Lung (tissue), 12 donors: ENCODE results near the gene ELL. TPM values are rescaled to one million over a fixed set of nuclear protein-coding genes. Genes with fewer than 3 reads are reported as not detected.

ENCODE experiments used
- ATAC-seq: fragments of 200-7000 bp; cut with Tn5 transposase; one replicate; pipeline ENCODE4 v1.9.1; 2020; ENCODE audit warnings: moderate number of reproducible peaks; ENCODE audit not compliant: insufficient read depth, low FRiP score
- DNase-seq, 3 donors: peaks; one replicate each; pipeline ENCODE4 v3.0.0-alpha.2; 2013 to 2017
- H3K27ac ChIP-seq, 2 donors: one replicate each; pipeline ENCODE4 v1.5.1; 2013; ENCODE audit warnings: mild to moderate bottlenecking in 2 of 2, moderate library complexity in 2 of 2, control low read depth in 1 of 2, inconsistent platforms in 1 of 2, low read depth in 1 of 2, low read length in 1 of 2
- H3K27me3 ChIP-seq, 3 donors: one replicate each; pipeline ENCODE4 v1.5.1; 2013; ENCODE audit warnings: low read length in 2 of 3; ENCODE audit not compliant: control insufficient read depth in 3 of 3, insufficient read depth in 3 of 3
- H3K36me3 ChIP-seq, 4 donors: one replicate each; pipeline ENCODE4 v1.5.1; 2013; ENCODE audit warnings: low read length in 4 of 4, mild to moderate bottlenecking in 1 of 4, moderate library complexity in 1 of 4; ENCODE audit not compliant: control insufficient read depth in 4 of 4, insufficient read depth in 4 of 4
- H3K4me1 ChIP-seq, 5 donors: one replicate each; pipeline ENCODE4 v1.5.1; 2013; ENCODE audit warnings: low read length in 5 of 5, mild to moderate bottlenecking in 2 of 5, moderate library complexity in 1 of 5; ENCODE audit not compliant: control insufficient read depth in 5 of 5, insufficient read depth in 5 of 5
- H3K4me3 ChIP-seq: one replicate; pipeline ENCODE4 v1.5.1; 2013; ENCODE audit warnings: mild to moderate bottlenecking, control low read depth, moderate library complexity
- H3K9ac ChIP-seq, 2 donors: one replicate each; pipeline ENCODE4 v1.5.1; 2013; ENCODE audit warnings: low read length in 2 of 2, control low read depth in 1 of 2; ENCODE audit not compliant: insufficient read depth in 1 of 2
- H3K9me3 ChIP-seq, 4 donors: one replicate each; pipeline ENCODE4 v1.5.1; 2013; ENCODE audit warnings: low read length in 3 of 4, mild to moderate bottlenecking in 1 of 4, moderate library complexity in 1 of 4; ENCODE audit not compliant: control insufficient read depth in 4 of 4, insufficient read depth in 3 of 4
- WGBS, 2 donors: extraction: QIAGEN DNeasy Blood & Tissue Kit; methylation state at CpG; one replicate each; pipeline ENCODE4 v1.1.7; 2013; 5-methylcytosine and 5-hydroxymethylcytosine counted together
- polyA plus RNA-seq, 2 donors: library from polyadenylated mRNA; stranded (reverse); fragments of 200-250 nt; gene quantifications; one replicate each; pipeline ENCODE4 v1.2.1, GENCODE V29; 2013
- total RNA-seq, 2 donors: library from RNA; depleted of rRNA in 1 of 2; stranded (reverse); fragments of >200 nt in 1 of 2; gene quantifications; one replicate each; pipeline ENCODE4 v1.2.1, GENCODE V29; 2014 to 2021
- TF ChIP-seq, protein P1 (sequence below): IDR thresholded peaks from 2 replicates; pipeline ENCODE4 v1.5.1; 2012; ENCODE audit warnings: mild to moderate bottlenecking; ENCODE audit errors: control extremely low read depth, extremely low read depth
- donor health status: control.
- donor health status: control.
- donor health status: Bipolar disorder and iron deficiency.
- donor health status: healthy.
- donor health status: DM: yes; HTN: yes; CAD: no.

The ELL gene
- total and polyA plus RNA-seq, 4 donors = 9.3 to 26.8 (median 20.7) TPM

DNA sequence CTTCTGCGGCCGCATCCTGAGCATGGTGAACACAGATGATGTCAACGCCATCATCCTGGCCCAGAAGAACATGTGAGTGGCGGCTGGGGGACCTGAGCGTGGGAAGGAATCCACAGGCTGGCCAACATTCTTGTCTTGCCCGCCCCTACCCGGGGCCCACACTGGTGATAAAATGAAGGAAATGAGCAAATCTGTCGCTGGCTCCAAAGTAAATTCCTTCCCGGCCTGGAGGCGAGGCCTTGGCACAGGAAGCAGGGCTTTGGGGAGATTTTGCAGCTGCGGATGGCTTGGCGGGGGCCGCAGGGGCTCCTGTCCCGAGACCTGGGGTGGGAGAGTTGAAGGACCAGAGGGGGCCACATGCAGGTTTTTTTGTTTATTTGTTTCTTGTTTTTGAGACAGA, 40.2 kb upstream of the ELL start:
- TF ChIP-seq, protein P1, sequence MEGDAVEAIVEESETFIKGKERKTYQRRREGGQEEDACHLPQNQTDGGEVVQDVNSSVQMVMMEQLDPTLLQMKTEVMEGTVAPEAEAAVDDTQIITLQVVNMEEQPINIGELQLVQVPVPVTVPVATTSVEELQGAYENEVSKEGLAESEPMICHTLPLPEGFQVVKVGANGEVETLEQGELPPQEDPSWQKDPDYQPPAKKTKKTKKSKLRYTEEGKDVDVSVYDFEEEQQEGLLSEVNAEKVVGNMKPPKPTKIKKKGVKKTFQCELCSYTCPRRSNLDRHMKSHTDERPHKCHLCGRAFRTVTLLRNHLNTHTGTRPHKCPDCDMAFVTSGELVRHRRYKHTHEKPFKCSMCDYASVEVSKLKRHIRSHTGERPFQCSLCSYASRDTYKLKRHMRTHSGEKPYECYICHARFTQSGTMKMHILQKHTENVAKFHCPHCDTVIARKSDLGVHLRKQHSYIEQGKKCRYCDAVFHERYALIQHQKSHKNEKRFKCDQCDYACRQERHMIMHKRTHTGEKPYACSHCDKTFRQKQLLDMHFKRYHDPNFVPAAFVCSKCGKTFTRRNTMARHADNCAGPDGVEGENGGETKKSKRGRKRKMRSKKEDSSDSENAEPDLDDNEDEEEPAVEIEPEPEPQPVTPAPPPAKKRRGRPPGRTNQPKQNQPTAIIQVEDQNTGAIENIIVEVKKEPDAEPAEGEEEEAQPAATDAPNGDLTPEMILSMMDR = no peak
- Histone ChIP-seq H3K36me3 (peaks cover 10 to 37% (median 17%) of the 10 kb centered on the region in 4 donors), H3K9ac (no peak overlapping the region), H3K27ac (peak overlapping the region; percentile 36 to 73), H3K4me1 (peaks cover 0 to 14% (median 0%) of the 10 kb centered on the region in 5 donors), H3K27me3 (no peaks in the 10 kb centered on the region), H3K4me3 (no peak overlapping the region), H3K9me3 (no peaks in the 10 kb centered on the region)
- WGBS, 2 donors = 71 to 80% methylated on average over 14 of the region's 14 CpGs
- peak in 2 of 3 donors; percentile 16 to 29 for DNase-seq
- no peak for ATAC-seq

DNA sequence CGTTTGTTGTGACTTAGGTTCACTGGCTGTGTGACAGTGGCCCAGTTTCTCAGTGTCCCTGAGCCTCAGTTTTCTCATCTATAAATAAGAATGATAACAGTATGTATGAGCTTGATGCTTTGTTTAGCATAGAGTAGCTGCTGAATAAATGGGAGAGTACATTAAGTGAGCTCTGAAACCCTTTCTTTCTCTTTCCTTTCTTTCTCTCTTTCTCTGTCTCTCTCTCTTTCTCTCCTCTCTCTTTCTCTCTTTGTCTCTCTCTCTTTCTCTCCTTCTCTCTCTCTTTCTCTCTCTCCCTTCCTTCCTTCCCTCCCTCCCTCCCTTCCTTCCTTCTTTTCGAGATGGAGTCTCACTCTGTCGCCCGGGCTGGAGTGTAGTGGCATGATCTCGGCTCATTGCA, 37.8 kb upstream of the ELL start:
- no peak overlapping the region for H3K9ac ChIP-seq
- peaks cover 3 to 18% (median 9%) of the 10 kb centered on the region in 4 donors for H3K36me3 ChIP-seq
- H3K4me3 ChIP-seq = no peak overlapping the region
- TF ChIP-seq, protein P1 = no peak
- DNase-seq = no peak
- H3K27ac ChIP-seq = no peak overlapping the region
- H3K9me3 ChIP-seq = no peaks in the 10 kb centered on the region
- H3K27me3 ChIP-seq = no peaks in the 10 kb centered on the region
- peaks cover 0 to 14% (median 0%) of the 10 kb centered on the region in 5 donors for H3K4me1 ChIP-seq
- ATAC-seq = no peak
- WGBS, 2 donors = 53 to 57% methylated on average over 5 of the region's 5 CpGs

DNA sequence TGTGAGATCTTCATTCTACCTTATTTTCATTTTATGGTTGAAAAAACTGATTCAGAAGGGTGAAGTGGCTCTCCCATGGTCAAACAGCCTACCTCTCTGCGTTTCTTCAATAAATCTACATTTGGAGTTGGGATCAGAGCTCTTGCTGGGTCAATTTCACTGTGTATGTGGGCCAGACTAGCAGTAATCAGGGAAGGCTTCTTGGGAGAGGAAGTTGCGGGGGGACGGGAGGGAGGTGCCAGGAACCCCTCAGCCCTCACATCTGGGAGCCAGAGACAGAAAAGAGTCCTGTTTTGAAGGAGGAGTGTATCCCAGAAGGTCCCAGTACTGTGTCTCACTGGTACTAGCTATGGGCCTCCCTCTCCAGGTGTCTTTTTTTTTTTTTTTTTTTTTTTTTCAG, 36.7 kb upstream of the ELL start:
- TF ChIP-seq, protein P1 = no peak
- DNase-seq (no peak), ATAC-seq (no peak)
- H3K9ac ChIP-seq = peak overlapping the region; percentile 65 to 87
- 51 to 53% methylated on average over 3 of the region's 3 CpGs for WGBS, 2 donors
- H3K27ac ChIP-seq = peak overlapping the region; percentile 85 to 96
- H3K27me3 ChIP-seq = no peaks in the 10 kb centered on the region
- no peak overlapping the region for H3K4me3 ChIP-seq
- H3K4me1 ChIP-seq = peaks cover 0 to 14% (median 0%) of the 10 kb centered on the region in 5 donors
- no peaks in the 10 kb centered on the region for H3K9me3 ChIP-seq
- H3K36me3 ChIP-seq = peaks cover 0 to 12% (median 4%) of the 10 kb centered on the region in 4 donors

DNA sequence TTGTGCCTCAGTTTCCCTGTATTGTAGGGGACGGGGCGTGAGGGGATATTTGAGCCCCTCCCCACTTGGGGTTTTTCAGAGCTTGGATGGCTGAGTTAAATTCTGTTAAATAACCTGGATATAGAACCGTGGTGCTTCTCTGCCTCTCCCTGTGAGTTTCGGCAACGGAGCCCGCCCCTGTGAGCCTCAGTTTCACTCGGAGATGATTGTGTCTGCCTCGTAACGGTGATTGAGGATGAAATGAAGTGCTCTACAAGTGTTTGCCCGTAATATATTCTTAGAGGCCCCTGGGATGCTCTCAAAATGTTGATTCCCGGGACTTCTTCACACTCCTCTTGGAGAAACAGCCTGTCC, 36.3 kb upstream of the ELL start:
- DNase-seq = peak in 1 of 3 donors; percentile 28
- no peak for ATAC-seq
- H3K9me3 ChIP-seq = no peaks in the 10 kb centered on the region
- peak overlapping the region; percentile 86 for H3K4me3 ChIP-seq
- TF ChIP-seq, protein P1 = no peak
- peak overlapping the region; percentile 65 to 87 for H3K9ac ChIP-seq
- H3K36me3 ChIP-seq = peaks cover 0 to 12% (median 3%) of the 10 kb centered on the region in 4 donors
- H3K27ac ChIP-seq = peak overlapping the region; percentile 85 to 96
- peaks cover 0 to 14% (median 0%) of the 10 kb centered on the region in 5 donors for H3K4me1 ChIP-seq
- no peaks in the 10 kb centered on the region for H3K27me3 ChIP-seq
- 6 to 7% methylated on average over 11 of the region's 11 CpGs for WGBS, 2 donors
